Right ventricle myocardium inferior (tissue), 1 donor: ENCODE measurements around the gene GPR37L1. TPM values are rescaled to one million over a fixed set of nuclear protein-coding genes. Genes with fewer than 3 reads are reported as not detected.
A peak's percentile ranks its signal among the peaks of the same experiment; 100 is the strongest.

ENCODE experiments used
- ATAC-seq: fragments of 200-7000 bp; cut with Tn5 transposase; one replicate; pipeline ENCODE4 v1.9.1; 2020; ENCODE audit warnings: mild to moderate bottlenecking, moderate library complexity
- DNase-seq: peaks from one replicate; pipeline ENCODE4 v3.0.0; 2021; ENCODE audit errors: missing footprints
- intact Hi-C: fragments of 100-400 bp; cut with DNase I; formaldehyde crosslinking; loops from one replicate; pipeline ENCODE4 v1.11.0; 2022
- long read RNA-seq: library from polyadenylated mRNA; unstranded; transcript quantifications from one replicate; pipeline ENCODE4 v2.0.0, GENCODE V29; 2021
- total RNA-seq: library from RNA; stranded (reverse); fragmentation: NEBNext Ultra II Directional; extraction: Animal tissue kit (Norgen Biotek cat#: 25700); gene quantifications from one replicate; pipeline ENCODE4 v1.2.1, GENCODE V29; 2021
- donor health status: DM: no; HTN: yes; CAD: no; lungs with severe emphysema.

GPR37L1 gene
- 0.08 TPM for total RNA-seq
- long read RNA-seq = 0 reads

GRCh38 chr1:202122639-202123335 lies at the start of gene GPR37L1:
Gene GPR37L1 (plus strand): TSS chr1:202122917. CDS start chr1:202122964, 47 bp downstream.
- intact Hi-C loops = loop anchor here (5.0 kb wide), 1 partner anchor 225 kb away; no protein-coding TSS in a partner anchor
- DNase-seq (no peak), ATAC-seq (peak; percentile 65)

DNA sequence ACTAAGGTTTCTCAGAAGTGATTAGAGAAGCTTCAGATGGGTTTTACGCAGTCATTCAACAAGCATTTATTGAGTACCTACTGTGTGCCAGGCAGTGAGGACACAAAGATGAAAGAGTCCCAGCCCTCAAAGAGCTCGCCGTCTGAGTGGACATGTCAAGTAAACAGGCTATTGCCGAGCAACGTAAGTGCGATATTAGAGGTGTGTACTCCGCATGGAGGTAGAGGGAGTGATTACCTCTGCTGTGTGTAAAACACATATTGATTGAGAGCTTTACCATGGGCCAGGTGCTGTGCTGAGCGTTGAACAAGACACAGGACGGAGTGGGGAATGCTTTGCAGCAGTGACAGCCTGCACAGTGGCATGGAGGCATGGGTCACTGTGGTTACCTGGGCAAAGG lies 49.5 kb upstream of the GPR37L1 start:
- DNase-seq (no peak), ATAC-seq (no peak)
- intact Hi-C loops = no loop called here

DNA sequence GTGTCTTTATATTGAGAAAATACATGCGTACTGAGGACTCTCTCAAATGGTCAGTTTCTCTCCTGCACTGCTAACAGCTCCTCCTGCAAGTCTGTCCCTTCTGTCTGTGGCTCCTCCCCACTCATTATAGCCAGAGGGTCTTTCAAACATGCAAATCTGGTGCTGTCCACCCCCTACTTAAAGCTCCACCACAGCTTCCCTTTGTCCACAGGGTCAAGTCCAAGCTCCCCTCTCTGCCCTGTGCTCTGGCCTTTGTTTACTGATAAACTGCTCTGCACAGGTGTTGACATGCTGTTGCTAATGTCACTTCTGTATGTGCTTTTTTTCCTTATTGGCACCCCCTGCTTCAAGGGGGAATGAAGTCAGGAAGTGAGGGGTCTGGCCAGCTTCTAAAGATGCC lies 47.7 kb upstream of the GPR37L1 start:
- no peak for DNase-seq
- intact Hi-C loops = no loop called here
- ATAC-seq = no peak

DNA sequence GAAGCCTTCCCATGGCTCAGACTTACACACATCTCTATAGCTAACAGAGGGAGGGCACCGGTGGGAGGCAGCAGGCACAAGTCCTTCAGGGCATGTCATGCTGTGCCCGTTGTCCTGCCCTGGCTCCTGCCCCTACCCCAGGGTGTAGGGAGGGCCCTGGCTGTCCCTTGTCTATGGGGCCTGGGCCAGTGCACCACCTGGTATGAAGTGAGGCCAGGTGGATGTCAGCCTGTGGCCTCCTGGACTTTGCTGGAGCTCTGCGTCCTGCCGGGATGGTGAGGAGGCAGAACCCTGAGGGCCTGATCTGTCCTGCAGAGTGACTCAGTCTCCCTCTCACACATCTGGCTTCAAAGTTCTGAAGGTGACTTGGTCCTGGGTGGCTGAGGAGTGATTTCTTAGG lies 47.3 kb upstream of the GPR37L1 start:
- DNase-seq = no peak
- intact Hi-C loops = no loop called here
- peak; percentile 39 for ATAC-seq

- intact Hi-C loops = no loop called here
- ATAC-seq (peak; percentile 58), DNase-seq (no peak)
These were observed 46.6 kb upstream of the GPR37L1 start for GRCh38 chr1:202076050-202076511.

GRCh38 chr1:202078241-202078640 lies 44.5 kb upstream of the GPR37L1 start:
- intact Hi-C loops = no loop called here
- DNase-seq = peak; percentile 37
- ATAC-seq = no peak

DNA sequence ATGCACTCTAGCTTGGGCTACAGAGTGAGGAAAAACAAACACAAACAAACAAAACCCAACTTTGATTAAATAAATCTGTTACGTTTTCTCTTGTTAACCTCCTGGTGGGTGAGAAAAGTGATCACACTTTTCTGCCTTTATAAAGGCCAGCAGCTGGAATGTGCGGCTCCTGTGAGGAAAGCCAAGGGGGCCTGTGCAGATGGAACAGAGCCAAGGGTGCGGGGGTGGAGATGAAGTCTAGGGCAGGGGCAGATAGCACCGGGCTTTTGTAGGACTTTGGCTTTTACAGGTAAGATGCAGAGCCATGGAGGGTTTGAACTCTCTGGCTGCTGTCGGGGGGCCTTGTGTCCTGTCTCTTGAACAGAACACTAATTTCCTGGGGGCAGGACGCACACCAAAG lies 40.7 kb upstream of the GPR37L1 start:
- ATAC-seq = no peak
- intact Hi-C loops = no loop called here
- peak; percentile 31 for DNase-seq

DNA sequence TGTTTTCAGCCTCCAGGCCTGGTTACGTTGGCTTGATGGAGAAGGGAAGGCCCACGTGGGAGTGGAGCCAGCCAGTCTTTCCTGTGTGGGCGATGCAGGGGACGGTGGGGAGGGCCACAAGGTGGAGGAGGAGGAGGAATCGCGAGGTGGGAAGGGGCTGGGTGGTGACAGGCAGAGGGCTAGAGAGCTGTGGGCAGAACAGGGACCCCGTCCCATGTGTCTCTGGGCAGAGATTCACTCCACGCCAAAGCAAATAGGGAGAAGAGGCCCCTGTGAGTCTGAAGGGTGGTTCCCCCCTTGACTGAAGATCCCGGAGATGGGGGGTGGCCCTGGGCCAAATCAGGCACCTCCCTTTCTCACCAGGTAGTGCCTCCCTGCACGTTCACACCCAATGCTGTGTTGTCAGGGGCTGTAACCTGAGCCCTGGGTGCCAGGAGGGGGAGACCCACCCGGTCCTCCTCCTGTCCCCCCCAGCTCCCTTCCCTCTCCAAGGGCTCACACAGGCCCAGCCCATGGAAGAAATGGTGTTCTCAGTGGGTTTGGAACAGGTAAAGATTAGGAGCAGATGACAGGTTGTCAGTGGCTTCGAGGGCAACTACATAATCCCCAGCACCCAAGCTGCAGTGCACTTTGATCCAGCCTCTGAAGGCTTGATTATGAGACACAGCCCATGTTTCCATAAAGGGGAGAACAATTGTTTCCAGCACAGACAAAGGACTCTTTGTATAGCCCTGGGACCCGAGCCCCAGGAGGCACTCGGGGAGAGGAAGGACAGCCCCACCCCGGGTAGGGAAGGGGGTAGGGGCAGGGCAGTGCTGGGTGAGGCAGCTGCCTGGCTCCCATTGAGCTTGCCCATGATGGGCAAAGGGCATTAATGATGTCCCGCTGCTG lies 37.7 kb upstream of the GPR37L1 start:
- intact Hi-C loops = no loop called here
- peak; percentile 18 for DNase-seq
- ATAC-seq = peak; percentile 23

- ATAC-seq (peak; percentile 86), DNase-seq (peak; percentile 58)
- intact Hi-C loops = no loop called here
These were observed 36.9 kb upstream of the GPR37L1 start for GRCh38 chr1:202085682-202086373.

DNA sequence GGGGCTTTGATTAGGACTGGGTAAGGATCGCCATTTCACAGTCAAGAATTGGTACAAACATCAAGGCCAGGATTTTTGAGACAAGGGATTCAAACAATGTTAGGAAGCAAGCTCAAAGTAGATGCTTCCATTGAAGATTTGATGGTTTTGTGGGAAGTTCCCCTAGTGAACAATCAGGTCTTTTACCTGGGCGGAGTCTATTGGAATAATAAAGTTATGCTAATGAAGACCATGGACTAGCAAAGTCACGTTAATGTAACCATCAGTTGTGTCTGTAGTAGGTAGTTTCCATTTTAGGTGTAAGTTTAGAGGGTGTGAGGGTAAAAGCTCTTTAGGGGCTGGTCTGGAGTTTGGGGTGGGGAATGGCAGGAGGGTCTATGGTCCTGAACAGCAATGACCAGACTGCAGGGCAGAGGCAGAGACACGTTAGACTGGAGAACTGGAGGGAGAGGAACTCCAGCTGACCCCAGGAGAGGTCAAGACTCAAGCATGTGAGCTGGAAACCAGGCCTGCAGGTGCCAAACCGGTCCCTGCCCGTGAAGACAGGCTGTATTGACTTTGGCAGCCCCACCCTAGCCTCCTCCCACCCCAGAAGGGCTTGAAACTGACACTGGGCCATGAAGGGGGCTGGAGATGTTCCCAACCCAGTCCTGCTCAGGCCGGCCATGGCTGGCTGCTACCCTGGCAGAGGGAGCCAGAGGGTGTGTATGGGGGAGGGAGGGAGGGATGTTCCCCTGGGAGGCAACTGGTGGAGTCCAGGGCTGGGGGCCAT lies 36.0 kb upstream of the GPR37L1 start:
- DNase-seq (peak; percentile 58), ATAC-seq (peak; percentile 53)
- intact Hi-C loops = no loop called here

- DNase-seq = peak; percentile 9
- intact Hi-C loops = no loop called here
- ATAC-seq = no peak
These were observed 34.5 kb upstream of the GPR37L1 start for GRCh38 chr1:202088206-202088605.

GRCh38 chr1:202090994-202091393 lies 31.7 kb upstream of the GPR37L1 start:
- no peak for DNase-seq
- intact Hi-C loops = no loop called here
- ATAC-seq = no peak

DNA sequence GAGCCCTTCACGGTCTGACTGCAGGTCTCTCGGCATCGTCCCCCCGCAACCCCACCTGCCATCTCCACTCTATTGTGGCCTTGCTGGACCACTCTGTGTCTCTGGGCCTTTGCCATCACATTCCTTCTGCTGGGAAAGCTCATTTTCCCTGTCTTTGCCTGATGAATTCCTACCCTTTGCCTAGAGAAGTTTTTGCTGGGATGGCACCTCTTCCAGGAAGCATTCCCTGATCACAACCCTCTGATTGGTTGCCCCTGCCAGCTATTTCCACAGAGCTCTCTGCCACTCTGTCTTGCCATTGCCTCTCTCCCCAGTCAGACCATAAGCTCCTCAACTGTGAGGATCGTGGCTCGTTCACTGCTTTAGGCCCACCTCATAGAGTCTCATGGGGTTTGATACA lies 28.9 kb upstream of the GPR37L1 start:
- DNase-seq = no peak
- ATAC-seq = no peak
- intact Hi-C loops = no loop called here

- intact Hi-C loops = no loop called here
- DNase-seq = no peak
- no peak for ATAC-seq
These were observed 21.5 kb upstream of the GPR37L1 start for GRCh38 chr1:202101184-202101583.

GRCh38 chr1:202104073-202104472 lies 18.6 kb upstream of the GPR37L1 start:
- no peak for DNase-seq
- intact Hi-C loops = no loop called here
- no peak for ATAC-seq

GRCh38 chr1:202105571-202106339 lies 17.0 kb upstream of the GPR37L1 start:
- ATAC-seq (no peak), DNase-seq (no peak)

GRCh38 chr1:202106340-202107254 lies 16.1 kb upstream of the GPR37L1 start:
- intact Hi-C loops = loop anchor here (2.0 to 5.0 kb wide), 2 partner anchors 50 to 219 kb away; partner anchors contain the start of gene SHISA4
- ATAC-seq (peak; percentile 14), DNase-seq (no peak)

More at GRCh38 chr1:202105571-202106339, 17.0 kb upstream of the GPR37L1 start:
- intact Hi-C loops = loop anchor here (2.0 to 5.0 kb wide), 2 partner anchors 49 to 218 kb away; partner anchors contain the start of gene SHISA4
